SK-N-SH (cell line): Measurements from ENCODE around the gene TAS2R8. TPM values are rescaled to one million over a fixed set of nuclear protein-coding genes. Genes with fewer than 3 reads are reported as not detected.

Experiments
- CTCF ChIA-PET: fragments of 300-600, 350-600 bp; formaldehyde crosslinking; extraction: SDS; loops from one replicate; lab custom pipeline; 2021; lab: Yijun Ruan, JAX
- POLR2A ChIA-PET: fragments of 350-600 bp; sonication (Branson Sonifier 250); formaldehyde crosslinking; extraction: SDS; loops from one replicate; lab custom pipeline; 2020; ENCODE audit warnings: antibody characterized with exemption, inconsistent platforms; lab: Yijun Ruan, JAX
- DNase-seq: peaks from one replicate; pipeline ENCODE4 v3.0.0; 2012
- H2AFZ ChIP-seq: fragments of 200-600 bp; sonication (generic); 2 replicates; pipeline ENCODE4 v1.8.1; 2016; ENCODE audit warnings: antibody characterized with exemption, mild to moderate bottlenecking, low read depth
- H3F3A ChIP-seq: fragments of 200-600 bp; sonication (generic); replicated peaks from 2 replicates; pipeline ENCODE3; 2016; ENCODE audit warnings: antibody characterized with exemption, mild to moderate bottlenecking; ENCODE audit not compliant: insufficient read depth
- H3K27ac ChIP-seq, 2 experiments: fragments of 200-500 bp in 1 of 2; fragments of 200-600 bp in 1 of 2; sonication (Bioruptor generic) in 1 of 2; sonication (generic), shearing (Covaris generic) in 1 of 2; 2 replicates each; pipeline versions ENCODE4 v1.5.1 to v1.6.1; 2014 to 2016; ENCODE audit warnings: low read depth in 2 of 2, inconsistent platforms in 1 of 2, low read length in 1 of 2, mild to moderate bottlenecking in 1 of 2, mixed read lengths in 1 of 2
- H3K27me3 ChIP-seq: fragments of 200-600 bp; sonication (generic), shearing (Covaris generic); 2 replicates; pipeline ENCODE4 v1.6.1; 2016; ENCODE audit warnings: mixed run types; ENCODE audit not compliant: insufficient read depth
- H3K36me3 ChIP-seq, 2 experiments: fragments of 200-500 bp in 1 of 2; fragments of 200-600 bp in 1 of 2; sonication (Bioruptor generic) in 1 of 2; sonication (generic) in 1 of 2; replicated peaks in 1 of 2; 2 replicates each; pipeline versions ENCODE3 to v1.5.1; 2014 to 2016; ENCODE audit warnings: low read length in 1 of 2, mild to moderate bottlenecking in 1 of 2; ENCODE audit not compliant: insufficient read depth in 2 of 2, control insufficient read depth in 1 of 2
- H3K4me1 ChIP-seq, 2 experiments: fragments of 200-500 bp in 1 of 2; fragments of 200-600 bp in 1 of 2; sonication (Bioruptor generic) in 1 of 2; sonication (generic), shearing (Covaris generic) in 1 of 2; 2 replicates each; pipeline versions ENCODE4 v1.5.1 to v1.6.1; 2014 to 2016; ENCODE audit warnings: low read depth in 1 of 2, low read length in 1 of 2, mixed run types in 1 of 2; ENCODE audit not compliant: insufficient read depth in 2 of 2, control insufficient read depth in 1 of 2
- H3K4me2 ChIP-seq: fragments of 200-600 bp; sonication (generic), shearing (Covaris generic); 2 replicates; pipeline ENCODE4 v1.6.1; 2017; ENCODE audit warnings: mixed run types
- H3K4me3 ChIP-seq, 2 experiments: fragments of 200-500 bp in 1 of 2; fragments of 200-600 bp in 1 of 2; sonication (Bioruptor generic) in 1 of 2; sonication (generic), shearing (Covaris generic) in 1 of 2; 2 replicates each; pipeline versions ENCODE4 v1.5.1 to v1.8.1; 2014 to 2016; ENCODE audit warnings: low read depth in 2 of 2, inconsistent platforms in 1 of 2, low read length in 1 of 2, mild to moderate bottlenecking in 1 of 2, mixed read lengths in 1 of 2, moderate library complexity in 1 of 2
- H3K79me2 ChIP-seq: fragments of 200-600 bp; sonication (generic); 2 replicates; pipeline ENCODE4 v1.8.1; 2017; ENCODE audit warnings: mild to moderate bottlenecking; ENCODE audit not compliant: insufficient read depth
- H3K9ac ChIP-seq: fragments of 200-600 bp; sonication (generic); 2 replicates; pipeline ENCODE4 v1.6.1; 2017; ENCODE audit warnings: mixed run types
- H3K9me2 ChIP-seq: fragments of 200-600 bp; sonication (generic); 2 replicates; pipeline ENCODE4 v1.6.1; 2017; ENCODE audit warnings: mixed run types
- H3K9me3 ChIP-seq: fragments of 200-600 bp; sonication (generic); 2 replicates; pipeline ENCODE4 v1.6.1; 2017; ENCODE audit warnings: mixed run types, mild to moderate bottlenecking, moderate library complexity
- H4K20me1 ChIP-seq: fragments of 200-600 bp; sonication (generic); 2 replicates; pipeline ENCODE4 v1.6.1; 2017; ENCODE audit warnings: mild to moderate bottlenecking, mixed run types; ENCODE audit not compliant: insufficient read depth
- FOXM1 ChIP-seq: IDR thresholded peaks from 2 replicates; pipeline ENCODE4 v1.4.0; 2012; ENCODE audit warnings: low read depth, mild to moderate bottlenecking
- GABPA ChIP-seq: IDR thresholded peaks from 2 replicates; pipeline ENCODE4 v1.4.0; 2012; ENCODE audit warnings: low read depth, mild to moderate bottlenecking
- NFIC ChIP-seq: IDR thresholded peaks from 2 replicates; pipeline ENCODE4 v1.4.0; 2012; ENCODE audit warnings: borderline replicate concordance
- NRF1 ChIP-seq: IDR thresholded peaks from 2 replicates; pipeline ENCODE4 v1.6.1; 2012; ENCODE audit warnings: low read depth, mild to moderate bottlenecking, low read length
- PBX3 ChIP-seq: IDR thresholded peaks from 2 replicates; pipeline ENCODE4; 2012
- REST ChIP-seq: IDR thresholded peaks from 2 replicates; pipeline ENCODE4 v1.6.1; 2012; ENCODE audit warnings: mild to moderate bottlenecking, low read depth, low read length, moderate library complexity
- RXRA ChIP-seq: IDR thresholded peaks from 2 replicates; pipeline ENCODE4 v1.4.0; 2012; ENCODE audit warnings: low read depth, mild to moderate bottlenecking, borderline replicate concordance
- SIN3A ChIP-seq: IDR thresholded peaks from 2 replicates; pipeline ENCODE4 v1.6.1; 2012; ENCODE audit warnings: low read depth, mild to moderate bottlenecking, low read length, moderate library complexity, borderline replicate concordance
- TAF1 ChIP-seq: IDR thresholded peaks from 2 replicates; pipeline ENCODE4 v1.6.1; 2012; ENCODE audit warnings: low read depth, mild to moderate bottlenecking, low read length, moderate library complexity, borderline replicate concordance
- TCF12 ChIP-seq: IDR thresholded peaks from 2 replicates; pipeline ENCODE4 v1.4.0; 2012
- TEAD4 ChIP-seq: IDR thresholded peaks from 2 replicates; pipeline ENCODE4 v1.4.0; 2012; ENCODE audit warnings: mild to moderate bottlenecking, borderline replicate concordance; ENCODE audit not compliant: insufficient read depth
- YY1 ChIP-seq: IDR thresholded peaks from 2 replicates; pipeline ENCODE4 v1.4.0; 2012; ENCODE audit warnings: low read depth, mild to moderate bottlenecking
- WGBS: methylation state at CpG from one replicate; pipeline ENCODE4 v1.1.6; 2017; ENCODE audit warnings: low lambda C conversion rate; 5-methylcytosine and 5-hydroxymethylcytosine counted together
- polyA plus RNA-seq, 3 experiments: library from polyadenylated mRNA; depleted of rRNA; stranded (reverse); fragments of >200 nt; gene quantifications; 2 replicates each; pipeline ENCODE4 v1.2.3, GENCODE V29; 2012
- small RNA-seq, 7 experiments: library from RNA; depleted of rRNA; stranded (forward); fragments of <200 nt; gene quantifications; one replicate each; pipeline ENCODE3, GENCODE V24; 2012
- TF ChIP-seq, protein P1 (sequence below): fragments of 200-600 bp; sonication (generic); IDR thresholded peaks from 2 replicates; pipeline ENCODE4 v1.6.1; 2017; ENCODE audit warnings: antibody characterized with exemption, mild to moderate bottlenecking, moderate library complexity
- TF ChIP-seq, protein P2 (sequence below): IDR thresholded peaks from 2 replicates; pipeline ENCODE4 v1.4.0; 2012; ENCODE audit warnings: low read depth
- TF ChIP-seq, protein P3 (sequence below): fragments of 150-350 bp; IDR thresholded peaks from 2 replicates; pipeline ENCODE4 v1.6.1; 2016; ENCODE audit warnings: mild to moderate bottlenecking, low read depth, low read length

The TAS2R8 gene
- polyA plus RNA-seq, 1 of the 3 experiments (the other 2 are of a cell fraction) = not detected

GRCh38 chr12:10756194-10756593 is 50.9 kb downstream of the TAS2R8 start:
- Histone ChIP-seq H3K27ac (no peak overlapping the region), H3K4me1 (no peaks in the 10 kb centered on the region), H4K20me1 (no peaks in the 10 kb centered on the region), H3K9me3 (0 out of 2 replicates have a peak, but pooled peaks cover 6% of the 10 kb centered on the region), H3K36me3 (no peaks in the 10 kb centered on the region), H3K4me2 (no peak overlapping the region), H3K4me3 (no peak overlapping the region), H3F3A (no peaks in the 10 kb centered on the region), H3K27me3 (no peaks in the 10 kb centered on the region), H2AFZ (no peak overlapping the region), H3K9me2 (no peaks in the 10 kb centered on the region), H3K79me2 (no peaks in the 10 kb centered on the region), H3K9ac (no peak overlapping the region)
- ChIA-PET CTCF (interaction anchor here (1.0 to 2.1 kb wide), 2 partner anchors 15 to 520 kb away, joined by 4 to 6 read pairs; no protein-coding TSS in a partner anchor), POLR2A (no interaction called here)
- 11% methylated on average over 4 of the region's 4 CpGs for WGBS
- no peak for DNase-seq
- TF ChIP-seq SIN3A (no peak), RXRA (no peak), NFIC (no peak), TEAD4 (no peak), GABPA (no peak), FOXM1 (no peak), TAF1 (no peak), TCF12 (no peak), PBX3 (no peak), NRF1 (no peak), REST (no peak), YY1 (no peak)
- TF ChIP-seq, protein P1, sequence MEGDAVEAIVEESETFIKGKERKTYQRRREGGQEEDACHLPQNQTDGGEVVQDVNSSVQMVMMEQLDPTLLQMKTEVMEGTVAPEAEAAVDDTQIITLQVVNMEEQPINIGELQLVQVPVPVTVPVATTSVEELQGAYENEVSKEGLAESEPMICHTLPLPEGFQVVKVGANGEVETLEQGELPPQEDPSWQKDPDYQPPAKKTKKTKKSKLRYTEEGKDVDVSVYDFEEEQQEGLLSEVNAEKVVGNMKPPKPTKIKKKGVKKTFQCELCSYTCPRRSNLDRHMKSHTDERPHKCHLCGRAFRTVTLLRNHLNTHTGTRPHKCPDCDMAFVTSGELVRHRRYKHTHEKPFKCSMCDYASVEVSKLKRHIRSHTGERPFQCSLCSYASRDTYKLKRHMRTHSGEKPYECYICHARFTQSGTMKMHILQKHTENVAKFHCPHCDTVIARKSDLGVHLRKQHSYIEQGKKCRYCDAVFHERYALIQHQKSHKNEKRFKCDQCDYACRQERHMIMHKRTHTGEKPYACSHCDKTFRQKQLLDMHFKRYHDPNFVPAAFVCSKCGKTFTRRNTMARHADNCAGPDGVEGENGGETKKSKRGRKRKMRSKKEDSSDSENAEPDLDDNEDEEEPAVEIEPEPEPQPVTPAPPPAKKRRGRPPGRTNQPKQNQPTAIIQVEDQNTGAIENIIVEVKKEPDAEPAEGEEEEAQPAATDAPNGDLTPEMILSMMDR = no peak
- TF ChIP-seq, protein P2, sequence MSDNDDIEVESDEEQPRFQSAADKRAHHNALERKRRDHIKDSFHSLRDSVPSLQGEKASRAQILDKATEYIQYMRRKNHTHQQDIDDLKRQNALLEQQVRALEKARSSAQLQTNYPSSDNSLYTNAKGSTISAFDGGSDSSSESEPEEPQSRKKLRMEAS = no peak
- TF ChIP-seq, protein P3, sequence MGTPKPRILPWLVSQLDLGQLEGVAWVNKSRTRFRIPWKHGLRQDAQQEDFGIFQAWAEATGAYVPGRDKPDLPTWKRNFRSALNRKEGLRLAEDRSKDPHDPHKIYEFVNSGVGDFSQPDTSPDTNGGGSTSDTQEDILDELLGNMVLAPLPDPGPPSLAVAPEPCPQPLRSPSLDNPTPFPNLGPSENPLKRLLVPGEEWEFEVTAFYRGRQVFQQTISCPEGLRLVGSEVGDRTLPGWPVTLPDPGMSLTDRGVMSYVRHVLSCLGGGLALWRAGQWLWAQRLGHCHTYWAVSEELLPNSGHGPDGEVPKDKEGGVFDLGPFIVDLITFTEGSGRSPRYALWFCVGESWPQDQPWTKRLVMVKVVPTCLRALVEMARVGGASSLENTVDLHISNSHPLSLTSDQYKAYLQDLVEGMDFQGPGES = no peak

Small RNA genes within 50 kb of the gene (small RNA-seq; reads per million reads assigned to genes)
- 0 to 3.4 (median 0) reads per million in 7 experiments for gene PRR4

Other genes with a start within 250 kb of the TAS2R8 start
- gene MAGOHB, start 193.7 kb downstream of the TAS2R8 start, polyA plus RNA-seq (2012; rRNA removed) = 13.5 and 15.7 TPM in 2 replicates
- gene STYK1, start 133.2 kb downstream of the TAS2R8 start, polyA plus RNA-seq (2012; rRNA removed) = not detected in 2 replicates
- gene YBX3, start 84.0 kb downstream of the TAS2R8 start, polyA plus RNA-seq (2012; rRNA removed) = 12.2 and 22.4 TPM in 2 replicates
- gene TAS2R7, start 4.7 kb downstream of the TAS2R8 start, polyA plus RNA-seq (2012; rRNA removed) = not detected in 2 replicates
- not detected in 2 replicates for gene TAS2R9, start 2.9 kb upstream of the TAS2R8 start, polyA plus RNA-seq (2012; rRNA removed)
- 0.16 and 0.21 TPM in 2 replicates for gene TAS2R10, start 19.1 kb upstream of the TAS2R8 start, polyA plus RNA-seq (2012; rRNA removed)
- gene PRR4, start 42.2 kb upstream of the TAS2R8 start, polyA plus RNA-seq (2012; rRNA removed) = 3.9 and 4.3 TPM in 2 replicates
- gene PRH1, start 77.0 kb upstream of the TAS2R8 start, polyA plus RNA-seq (2012; rRNA removed) = 2.0 and 3.6 TPM in 2 replicates
- gene TAS2R13, start 102.3 kb upstream of the TAS2R8 start, polyA plus RNA-seq (2012; rRNA removed) = 0.03 TPM in 1 of 2 replicates, not detected in the other
- gene PRH2, start 122.0 kb upstream of the TAS2R8 start, polyA plus RNA-seq (2012; rRNA removed) = not detected in 2 replicates
- 1.4 and 2.3 TPM in 2 replicates for gene TAS2R14, start 132.0 kb upstream of the TAS2R8 start, polyA plus RNA-seq (2012; rRNA removed)
- 0.05 and 0.10 TPM in 2 replicates for gene TAS2R50, start 179.6 kb upstream of the TAS2R8 start, polyA plus RNA-seq (2012; rRNA removed)
- gene TAS2R20, start 191.0 kb upstream of the TAS2R8 start, polyA plus RNA-seq (2012; rRNA removed) = 0.33 and 0.65 TPM in 2 replicates
- 0.15 and 0.47 TPM in 2 replicates for gene TAS2R19, start 215.3 kb upstream of the TAS2R8 start, polyA plus RNA-seq (2012; rRNA removed)
- gene TAS2R31, start 224.1 kb upstream of the TAS2R8 start, polyA plus RNA-seq (2012; rRNA removed) = 0.16 and 0.39 TPM in 2 replicates